ENCODE data around the gene VPS13D.

Gene VPS13D

GRCh38 chr1:12339811-12340543, 110.1 kb downstream of the VPS13D start:
- no peak for DNase-seq (ENCODE audit: low read depth)

GRCh38 chr1:12340544-12340930, 110.7 kb downstream of the VPS13D start:
- no peak for DNase-seq (ENCODE audit: low read depth)

GRCh38 chr1:12341667-12342066, 111.8 kb downstream of the VPS13D start:
- no peak for DNase-seq (ENCODE audit: low read depth)

GRCh38 chr1:12342401-12343003, 112.7 kb downstream of the VPS13D start:
- no peak for DNase-seq (ENCODE audit: low read depth)

GRCh38 chr1:12343823-12344487, 114.1 kb downstream of the VPS13D start:
- DNase-seq (ENCODE audit: low read depth): no peak

- no peak for DNase-seq (ENCODE audit: low read depth)
Measured at GRCh38 chr1:12344596-12345349, 114.9 kb downstream of the VPS13D start.

- DNase-seq (ENCODE audit: low read depth): no peak
Measured at GRCh38 chr1:12345350-12346217, 115.8 kb downstream of the VPS13D start.

GRCh38 chr1:12346483-12347151, 116.8 kb downstream of the VPS13D start:
- no peak for DNase-seq (ENCODE audit: low read depth)

GRCh38 chr1:12348113-12348512, 118.3 kb downstream of the VPS13D start:
- no peak for DNase-seq (ENCODE audit: low read depth)

GRCh38 chr1:12353981-12354380, 124.2 kb downstream of the VPS13D start:
- no peak for DNase-seq (ENCODE audit: low read depth)

- DNase-seq (ENCODE audit: low read depth): peak; percentile 84
Measured at GRCh38 chr1:12356004-12356890, 126.4 kb downstream of the VPS13D start.

GRCh38 chr1:12358499-12358898, 128.7 kb downstream of the VPS13D start:
- no peak for DNase-seq (ENCODE audit: low read depth)

- DNase-seq (ENCODE audit: low read depth): no peak
Measured at GRCh38 chr1:12359359-12360133, 129.7 kb downstream of the VPS13D start.

- DNase-seq (ENCODE audit: low read depth): no peak
Measured at GRCh38 chr1:12368646-12369045, 138.8 kb downstream of the VPS13D start.

GRCh38 chr1:12369258-12369657, 139.4 kb downstream of the VPS13D start:
- DNase-seq (ENCODE audit: low read depth): no peak

GRCh38 chr1:12370333-12370975, 140.6 kb downstream of the VPS13D start:
- DNase-seq (ENCODE audit: low read depth): no peak

- no peak for DNase-seq (ENCODE audit: low read depth)
Measured at GRCh38 chr1:12371053-12371452, 141.2 kb downstream of the VPS13D start.

GRCh38 chr1:12372180-12372579, 142.3 kb downstream of the VPS13D start:
- no peak for DNase-seq (ENCODE audit: low read depth)

GRCh38 chr1:12372761-12373160, 142.9 kb downstream of the VPS13D start:
- DNase-seq (ENCODE audit: low read depth): no peak

Measured in iris pigment epithelial cell (primary cell).